ENCODE results near the gene POPDC2.
"Not testable (repeated sequence)": the region's sequence is repeated elsewhere in the genome, so short reads cannot be mapped to it uniquely, and the experiment has no call there.

The POPDC2 gene

DNA sequence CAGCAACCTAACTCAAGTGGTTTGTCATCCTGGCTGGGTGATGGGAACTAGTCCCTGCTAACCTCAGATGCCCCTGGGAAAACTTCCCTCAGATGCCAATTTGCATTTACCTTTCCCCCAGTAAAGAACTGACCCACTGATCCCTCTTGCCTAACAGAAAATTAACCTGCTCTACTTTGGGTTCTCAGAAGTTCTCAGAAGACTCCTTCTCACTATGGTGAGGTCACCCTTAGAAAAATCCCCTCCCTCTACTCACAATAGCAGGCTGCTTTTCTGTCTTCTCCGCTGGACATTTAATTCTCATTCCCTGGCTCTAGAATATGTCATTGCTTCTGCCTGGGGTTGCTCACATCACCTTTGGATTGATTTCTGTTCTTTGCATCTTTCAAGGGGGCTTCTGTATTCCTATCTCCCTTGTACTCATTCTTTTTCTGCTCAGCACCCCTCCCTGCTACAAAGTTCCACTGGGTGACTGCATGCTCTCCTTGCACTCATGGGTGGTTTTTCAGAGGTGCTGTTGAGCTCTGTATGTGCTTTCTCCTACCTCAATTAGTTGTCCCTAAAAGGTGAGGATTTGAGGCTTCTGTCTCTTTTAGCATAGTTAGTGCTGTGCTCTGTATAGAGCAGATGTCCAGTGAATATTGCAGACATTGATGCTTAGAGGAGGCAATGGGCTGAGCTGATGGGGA is 61.8 kb downstream of the POPDC2 start:
- in situ Hi-C loops (cut with MboI; ENCODE audit: low sequenced_read_pairs, unreplicated experiment): loop anchor here (25.0 kb wide), 1 partner anchor 489 kb away; the partner anchor contains the start of gene GSK3B
- peak; percentile 54 for DNase-seq (ENCODE audit: low spot score)
- TF ChIP-seq, protein P1, sequence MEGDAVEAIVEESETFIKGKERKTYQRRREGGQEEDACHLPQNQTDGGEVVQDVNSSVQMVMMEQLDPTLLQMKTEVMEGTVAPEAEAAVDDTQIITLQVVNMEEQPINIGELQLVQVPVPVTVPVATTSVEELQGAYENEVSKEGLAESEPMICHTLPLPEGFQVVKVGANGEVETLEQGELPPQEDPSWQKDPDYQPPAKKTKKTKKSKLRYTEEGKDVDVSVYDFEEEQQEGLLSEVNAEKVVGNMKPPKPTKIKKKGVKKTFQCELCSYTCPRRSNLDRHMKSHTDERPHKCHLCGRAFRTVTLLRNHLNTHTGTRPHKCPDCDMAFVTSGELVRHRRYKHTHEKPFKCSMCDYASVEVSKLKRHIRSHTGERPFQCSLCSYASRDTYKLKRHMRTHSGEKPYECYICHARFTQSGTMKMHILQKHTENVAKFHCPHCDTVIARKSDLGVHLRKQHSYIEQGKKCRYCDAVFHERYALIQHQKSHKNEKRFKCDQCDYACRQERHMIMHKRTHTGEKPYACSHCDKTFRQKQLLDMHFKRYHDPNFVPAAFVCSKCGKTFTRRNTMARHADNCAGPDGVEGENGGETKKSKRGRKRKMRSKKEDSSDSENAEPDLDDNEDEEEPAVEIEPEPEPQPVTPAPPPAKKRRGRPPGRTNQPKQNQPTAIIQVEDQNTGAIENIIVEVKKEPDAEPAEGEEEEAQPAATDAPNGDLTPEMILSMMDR (IDR thresholded peaks at IDR 0.05; ENCODE audit: borderline replicate concordance, control extremely low read depth, extremely low read depth, insufficient read depth, missing control alignments): no peak

GRCh38 chr3:119597548-119598288 is 62.7 kb downstream of the POPDC2 start, which contains the start of gene PLA1A:
PLA1A (plus strand) TSS chr3:119597885; CDS start chr3:119597914, 29 bp downstream.
- TF ChIP-seq, protein P1 (IDR thresholded peaks at IDR 0.05; ENCODE audit: borderline replicate concordance, control extremely low read depth, extremely low read depth, insufficient read depth, missing control alignments): no peak
- no peak for DNase-seq (ENCODE audit: low spot score)
- in situ Hi-C loops (cut with MboI; ENCODE audit: low sequenced_read_pairs, unreplicated experiment): loop anchor here (25.0 kb wide), 1 partner anchor 490 kb away; the partner anchor contains the start of gene GSK3B

DNA sequence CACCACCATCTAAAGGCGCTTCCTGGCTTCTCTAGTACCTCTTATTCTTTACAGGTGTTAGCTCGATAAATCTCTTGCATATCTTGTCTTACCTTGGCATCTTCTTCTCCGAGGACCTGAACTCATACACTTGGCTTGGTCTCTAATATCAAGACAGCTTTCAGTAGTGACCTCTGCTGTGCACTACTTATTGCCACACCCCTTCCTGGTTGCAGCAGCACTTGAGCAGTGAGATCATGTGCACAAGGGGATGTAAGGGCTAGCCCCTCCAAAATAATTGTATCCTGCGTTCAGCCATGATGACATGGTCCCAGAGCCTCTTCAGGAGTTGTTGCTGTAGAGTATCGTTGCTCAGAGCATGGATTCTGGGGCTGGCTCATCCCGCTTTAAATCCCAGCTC is 64.0 kb downstream of the POPDC2 start:
- in situ Hi-C loops (cut with MboI; ENCODE audit: low sequenced_read_pairs, unreplicated experiment): loop anchor here (25.0 kb wide), 1 partner anchor 491 kb away; the partner anchor contains the start of gene GSK3B
- TF ChIP-seq, protein P1 (IDR thresholded peaks at IDR 0.05; ENCODE audit: borderline replicate concordance, control extremely low read depth, extremely low read depth, insufficient read depth, missing control alignments): no peak
- no peak for DNase-seq (ENCODE audit: low spot score)

GRCh38 chr3:119595639-119596334 is 64.6 kb downstream of the POPDC2 start:
- in situ Hi-C loops (cut with MboI; ENCODE audit: low sequenced_read_pairs, unreplicated experiment): loop anchor here (25.0 kb wide), 1 partner anchor 492 kb away; the partner anchor contains the start of gene GSK3B
- no peak for DNase-seq (ENCODE audit: low spot score)
- TF ChIP-seq, protein P1 (IDR thresholded peaks at IDR 0.05; ENCODE audit: borderline replicate concordance, control extremely low read depth, extremely low read depth, insufficient read depth, missing control alignments): no peak

- in situ Hi-C loops (cut with MboI; ENCODE audit: low sequenced_read_pairs, unreplicated experiment): loop anchor here (25.0 kb wide), 1 partner anchor 492 kb away; the partner anchor contains the start of gene GSK3B
- not testable (repeated sequence) for DNase-seq (ENCODE audit: low spot score)
These were observed 65.5 kb downstream of the POPDC2 start for GRCh38 chr3:119594929-119595328.

- TF ChIP-seq, protein P1 (IDR thresholded peaks at IDR 0.05; ENCODE audit: borderline replicate concordance, control extremely low read depth, extremely low read depth, insufficient read depth, missing control alignments): no peak
- in situ Hi-C loops (cut with MboI; ENCODE audit: low sequenced_read_pairs, unreplicated experiment): loop anchor here (25.0 kb wide), 1 partner anchor 493 kb away; the partner anchor contains the start of gene GSK3B
- no peak for DNase-seq (ENCODE audit: low spot score)
These were observed 66.3 kb downstream of the POPDC2 start for GRCh38 chr3:119594066-119594465.
